ENCODE measurements around the gene POTEG. TPM values are rescaled to one million over a fixed set of nuclear protein-coding genes. Genes with fewer than 3 reads are reported as not detected.
"Not testable (repeated sequence)": the region's sequence is repeated elsewhere in the genome, so short reads cannot be mapped to it uniquely, and the experiment has no call there.

POTEG gene
- total RNA-seq, 2 experiments from 2014 or later: not detected

- CTCF ChIA-PET; H3K27me3 Mint-ChIP-seq (ENCODE audit: low read depth); H3K36me3 Mint-ChIP-seq (ENCODE audit: low read depth); ATAC-seq; H3K27ac Mint-ChIP-seq; POLR2A ChIA-PET; DNase-seq; H3K9me3 Mint-ChIP-seq (ENCODE audit: insufficient read depth); H3K4me1 Mint-ChIP-seq (ENCODE audit: low read depth); H3K4me3 Mint-ChIP-seq: not testable (repeated sequence)
Observed at GRCh38 chr14:19402097-19402496, 32.0 kb downstream of the POTEG start.

- POLR2A ChIA-PET; H3K9me3 Mint-ChIP-seq (ENCODE audit: insufficient read depth); H3K4me1 Mint-ChIP-seq (ENCODE audit: low read depth); H3K27me3 Mint-ChIP-seq (ENCODE audit: low read depth); ATAC-seq; H3K36me3 Mint-ChIP-seq (ENCODE audit: low read depth); H3K27ac Mint-ChIP-seq; DNase-seq; H3K4me3 Mint-ChIP-seq; CTCF ChIA-PET: not testable (repeated sequence)
Observed at GRCh38 chr14:19394727-19395126, 39.4 kb downstream of the POTEG start.

- CTCF ChIA-PET; H3K36me3 Mint-ChIP-seq (ENCODE audit: low read depth); ATAC-seq; POLR2A ChIA-PET; H3K9me3 Mint-ChIP-seq (ENCODE audit: insufficient read depth); DNase-seq; H3K4me3 Mint-ChIP-seq; H3K4me1 Mint-ChIP-seq (ENCODE audit: low read depth); H3K27ac Mint-ChIP-seq; H3K27me3 Mint-ChIP-seq (ENCODE audit: low read depth): not testable (repeated sequence)
Observed at GRCh38 chr14:19390230-19390629, 43.9 kb downstream of the POTEG start.

- DNase-seq; H3K27ac Mint-ChIP-seq; POLR2A ChIA-PET; CTCF ChIA-PET; H3K4me3 Mint-ChIP-seq; H3K4me1 Mint-ChIP-seq (ENCODE audit: low read depth); H3K9me3 Mint-ChIP-seq (ENCODE audit: insufficient read depth); ATAC-seq; H3K36me3 Mint-ChIP-seq (ENCODE audit: low read depth); H3K27me3 Mint-ChIP-seq (ENCODE audit: low read depth): not testable (repeated sequence)
Observed at GRCh38 chr14:19388741-19389140, 45.4 kb downstream of the POTEG start.

GRCh38 chr14:19386996-19387395 lies 47.1 kb downstream of the POTEG start:
- CTCF ChIA-PET; H3K4me3 Mint-ChIP-seq; DNase-seq; POLR2A ChIA-PET; H3K36me3 Mint-ChIP-seq (ENCODE audit: low read depth); H3K4me1 Mint-ChIP-seq (ENCODE audit: low read depth); H3K27me3 Mint-ChIP-seq (ENCODE audit: low read depth); ATAC-seq; H3K9me3 Mint-ChIP-seq (ENCODE audit: insufficient read depth); H3K27ac Mint-ChIP-seq: not testable (repeated sequence)

- H3K4me3 Mint-ChIP-seq; H3K9me3 Mint-ChIP-seq (ENCODE audit: insufficient read depth); POLR2A ChIA-PET; H3K27ac Mint-ChIP-seq; DNase-seq; H3K27me3 Mint-ChIP-seq (ENCODE audit: low read depth); H3K36me3 Mint-ChIP-seq (ENCODE audit: low read depth); CTCF ChIA-PET; H3K4me1 Mint-ChIP-seq (ENCODE audit: low read depth); ATAC-seq: not testable (repeated sequence)
Observed at GRCh38 chr14:19386309-19386708, 47.8 kb downstream of the POTEG start.

- POLR2A ChIA-PET; ATAC-seq; H3K27me3 Mint-ChIP-seq (ENCODE audit: low read depth); H3K4me3 Mint-ChIP-seq; H3K27ac Mint-ChIP-seq; H3K36me3 Mint-ChIP-seq (ENCODE audit: low read depth); H3K4me1 Mint-ChIP-seq (ENCODE audit: low read depth); H3K9me3 Mint-ChIP-seq (ENCODE audit: insufficient read depth); CTCF ChIA-PET; DNase-seq: not testable (repeated sequence)
Observed at GRCh38 chr14:19384088-19384781, 49.9 kb downstream of the POTEG start.

GRCh38 chr14:19383008-19383584 lies 51.0 kb downstream of the POTEG start:
- CTCF ChIA-PET; POLR2A ChIA-PET; H3K27ac Mint-ChIP-seq; H3K4me3 Mint-ChIP-seq; H3K9me3 Mint-ChIP-seq (ENCODE audit: insufficient read depth); DNase-seq; ATAC-seq; H3K27me3 Mint-ChIP-seq (ENCODE audit: low read depth); H3K36me3 Mint-ChIP-seq (ENCODE audit: low read depth); H3K4me1 Mint-ChIP-seq (ENCODE audit: low read depth): not testable (repeated sequence)

GRCh38 chr14:19380137-19380536 lies 54.0 kb downstream of the POTEG start:
- H3K9me3 Mint-ChIP-seq (ENCODE audit: insufficient read depth); CTCF ChIA-PET; H3K27me3 Mint-ChIP-seq (ENCODE audit: low read depth); H3K36me3 Mint-ChIP-seq (ENCODE audit: low read depth); H3K4me3 Mint-ChIP-seq; DNase-seq; H3K4me1 Mint-ChIP-seq (ENCODE audit: low read depth); ATAC-seq; POLR2A ChIA-PET; H3K27ac Mint-ChIP-seq: not testable (repeated sequence)

GRCh38 chr14:19374451-19374903 lies 59.7 kb downstream of the POTEG start:
- H3K27me3 Mint-ChIP-seq (ENCODE audit: low read depth); CTCF ChIA-PET: not testable (repeated sequence)

GRCh38 chr14:19372813-19373500 lies 61.2 kb downstream of the POTEG start:
- POLR2A ChIA-PET; H3K27me3 Mint-ChIP-seq (ENCODE audit: low read depth); DNase-seq: not testable (repeated sequence)

More at GRCh38 chr14:19374451-19374903, 59.7 kb downstream of the POTEG start:
- H3K4me3 Mint-ChIP-seq; H3K36me3 Mint-ChIP-seq (ENCODE audit: low read depth); H3K4me1 Mint-ChIP-seq (ENCODE audit: low read depth); H3K9me3 Mint-ChIP-seq (ENCODE audit: insufficient read depth); POLR2A ChIA-PET; DNase-seq; H3K27ac Mint-ChIP-seq; ATAC-seq: not testable (repeated sequence)

GRCh38 chr14:19371767-19372166 lies 62.4 kb downstream of the POTEG start:
- H3K27ac Mint-ChIP-seq; H3K4me1 Mint-ChIP-seq (ENCODE audit: low read depth); H3K27me3 Mint-ChIP-seq (ENCODE audit: low read depth); POLR2A ChIA-PET; DNase-seq; H3K9me3 Mint-ChIP-seq (ENCODE audit: insufficient read depth); CTCF ChIA-PET; ATAC-seq; H3K4me3 Mint-ChIP-seq; H3K36me3 Mint-ChIP-seq (ENCODE audit: low read depth): not testable (repeated sequence)

More at GRCh38 chr14:19372813-19373500, 61.2 kb downstream of the POTEG start:
- CTCF ChIA-PET; ATAC-seq; H3K4me3 Mint-ChIP-seq; H3K27ac Mint-ChIP-seq; H3K36me3 Mint-ChIP-seq (ENCODE audit: low read depth); H3K4me1 Mint-ChIP-seq (ENCODE audit: low read depth); H3K9me3 Mint-ChIP-seq (ENCODE audit: insufficient read depth): not testable (repeated sequence)

All from activated CD8-positive, alpha-beta T cell treated with anti-CD3 and anti-CD28 coated beads, Interleukin-2, amount 10 ng/mL, durations not matched to agents 7 days and 5 days (primary cell).